ENCODE data around the gene RAD51B.

GRCh38 chr14:68113343-68113930 lies 293.9 kb downstream of the RAD51B start:
- no peak for TF ChIP-seq POLR2AphosphoS5 (IDR thresholded peaks at IDR 0.05; ENCODE audit: low read depth, low read length)
- TF ChIP-seq POLR2A (IDR thresholded peaks at IDR 0.05; ENCODE audit: low read depth, low read length), result no peak
- TF ChIP-seq TAF1 (IDR thresholded peaks at IDR 0.05; ENCODE audit: borderline replicate concordance, low read depth, low read length), result no peak

Data from GM12892 (cell line).